Omental fat pad (tissue), 4 donors: ENCODE measurements around the gene ST14. TPM values are rescaled to one million over a fixed set of nuclear protein-coding genes. Genes with fewer than 3 reads are reported as not detected.
A peak's percentile ranks its signal among the peaks of the same experiment; 100 is the strongest.

Experiments used
- ATAC-seq: fragments of 150-250 bp; one replicate; pipeline ENCODE4 v1.9.1; 2016; ENCODE audit warnings: mild to moderate bottlenecking, moderate library complexity; ENCODE audit not compliant: low FRiP score
- DNase-seq: peaks from one replicate; pipeline ENCODE4 v3.0.0-alpha.2; 2019; ENCODE audit warnings: low spot score
- CTCF ChIP-seq, 3 donors: fragments of 450-650 bp; IDR thresholded peaks; one replicate each; pipeline ENCODE4 v1.5.1; 2016 to 2017; ENCODE audit warnings: antibody characterized with exemption in 3 of 3, mild to moderate bottlenecking in 3 of 3, moderate library complexity in 2 of 3
- total RNA-seq, 4 donors: library from RNA; depleted of rRNA; stranded (reverse); fragments of >200 nt; gene quantifications; one replicate each; pipeline ENCODE4 v1.1.0, GENCODE V29; 2016

Gene ST14
- total RNA-seq, 4 donors from 2014 or later, result 4.4 to 49.1 (median 10.8) TPM

GRCh38 chr11:130206141-130206540 is 46.6 kb downstream of the ST14 start:
- ATAC-seq, result no peak
- DNase-seq, result no peak
- no peak for TF ChIP-seq CTCF (IDR thresholded peaks at IDR 0.05)

GRCh38 chr11:130208241-130209127 is 48.9 kb downstream of the ST14 start:
- ATAC-seq (no peak), DNase-seq (no peak)

GRCh38 chr11:130209128-130209932 is 49.7 kb downstream of the ST14 start:
- no peak for TF ChIP-seq CTCF (IDR thresholded peaks at IDR 0.05)
- no peak for DNase-seq
- ATAC-seq, result no peak

More at GRCh38 chr11:130208241-130209127, 48.9 kb downstream of the ST14 start:
- TF ChIP-seq CTCF (IDR thresholded peaks at IDR 0.05), result no peak

GRCh38 chr11:130209954-130210854 is 50.6 kb downstream of the ST14 start:
- TF ChIP-seq CTCF (IDR thresholded peaks at IDR 0.05), result no peak
- ATAC-seq (no peak), DNase-seq (peak; percentile 5)

- no peak for TF ChIP-seq CTCF (IDR thresholded peaks at IDR 0.05)
- DNase-seq (no peak), ATAC-seq (no peak)
Measured at GRCh38 chr11:130211144-130211543, 51.6 kb downstream of the ST14 start.

GRCh38 chr11:130211781-130212401 is 52.3 kb downstream of the ST14 start:
- DNase-seq (peak; percentile 16), ATAC-seq (no peak)
- no peak for TF ChIP-seq CTCF (IDR thresholded peaks at IDR 0.05)
